Measurements from ENCODE around the gene CDCP1.

- TF ChIP-seq CTCF (IDR thresholded peaks at IDR 0.05) (no peak), POLR2A (IDR thresholded peaks at IDR 0.05) (no peak)
Measured at GRCh38 chr3:45174234-45174633, 28.1 kb upstream of the CDCP1 start.

Measured in transverse colon (tissue), 3 donors.